Muscle of leg (tissue), 11 donors: ENCODE measurements around the gene ZKSCAN3. TPM values are rescaled to one million over a fixed set of nuclear protein-coding genes. Genes with fewer than 3 reads are reported as not detected.

ENCODE experiments used
- DNase-seq: peaks from one replicate; pipeline ENCODE4 v3.0.0; 2013
- H3K27ac ChIP-seq: one replicate; pipeline ENCODE4 v1.5.1; 2013; ENCODE audit warnings: mild to moderate bottlenecking, low read length, control low read depth
- H3K27me3 ChIP-seq: one replicate; pipeline ENCODE4 v1.6.1; 2013; ENCODE audit warnings: low read length; ENCODE audit not compliant: control insufficient read depth, insufficient read depth
- H3K36me3 ChIP-seq: one replicate; pipeline ENCODE4 v1.6.1; 2013; ENCODE audit warnings: low read length; ENCODE audit not compliant: control insufficient read depth, insufficient read depth
- H3K4me1 ChIP-seq: one replicate; pipeline ENCODE4 v1.6.1; 2013; ENCODE audit warnings: low read length; ENCODE audit not compliant: control insufficient read depth, insufficient read depth
- H3K4me3 ChIP-seq: one replicate; pipeline ENCODE4 v1.5.1; 2013; ENCODE audit warnings: low read length, control low read depth
- H3K9me3 ChIP-seq: replicated peaks from 2 replicates; pipeline ENCODE4 v1.6.1; 2013; ENCODE audit warnings: low read depth, low read length; ENCODE audit not compliant: control insufficient read depth
- WGBS: methylation state at CpG from one replicate; pipeline ENCODE4 v1.1.5; 2013; ENCODE audit warnings: missing lambda C conversion rate; ENCODE audit not compliant: insufficient coverage; 5-methylcytosine and 5-hydroxymethylcytosine counted together
- polyA plus RNA-seq, 8 donors: library from polyadenylated mRNA; unstranded; fragments of 120-200 nt; gene quantifications; one replicate each; pipeline versions ENCODE4 v1.2.1 to v1.2.3, GENCODE V29; 2013; ENCODE audit warnings: inconsistent platforms in 1 of 8, low replicate concordance in 1 of 8; ENCODE audit not compliant: insufficient read length in 8 of 8, insufficient read depth in 1 of 8
- total RNA-seq: library from RNA; stranded (reverse); fragments of 120-200 nt; gene quantifications from one replicate; pipeline ENCODE4 v1.2.4, GENCODE V29; 2013

Gene ZKSCAN3
- total and polyA plus RNA-seq, 9 donors = 5.0 to 8.2 (median 6.0) TPM

- Histone ChIP-seq H3K4me1 (no peaks in the 10 kb centered on the region), H3K36me3 (peaks cover 7% of the 10 kb centered on the region), H3K27me3 (no peaks in the 10 kb centered on the region), H3K27ac (no peak overlapping the region), H3K4me3 (no peak overlapping the region), H3K9me3 (no peaks in the 10 kb centered on the region)
- no peak for DNase-seq
- no CpG with 5 or more reads among the region's 1 CpG for WGBS
Observed at GRCh38 chr6:28371280-28371679, 21.5 kb downstream of the ZKSCAN3 start.

GRCh38 chr6:28371706-28372451 lies 22.1 kb downstream of the ZKSCAN3 start:
- 88% methylated on average over 5 of the region's 9 CpGs for WGBS
- Histone ChIP-seq H3K36me3 (peaks cover 4% of the 10 kb centered on the region), H3K27ac (no peak overlapping the region), H3K27me3 (no peaks in the 10 kb centered on the region), H3K4me1 (no peaks in the 10 kb centered on the region), H3K9me3 (no peaks in the 10 kb centered on the region), H3K4me3 (no peak overlapping the region)
- no peak for DNase-seq

GRCh38 chr6:28373925-28374324 lies 24.2 kb downstream of the ZKSCAN3 start:
- H3K27me3 ChIP-seq = no peaks in the 10 kb centered on the region
- H3K4me3 ChIP-seq = no peak overlapping the region
- WGBS = no CpG with 5 or more reads among the region's 1 CpG
- DNase-seq = no peak
- H3K9me3 ChIP-seq = peaks cover under 1% of the 10 kb centered on the region
- H3K27ac ChIP-seq = no peak overlapping the region
- no peaks in the 10 kb centered on the region for H3K36me3 ChIP-seq
- no peaks in the 10 kb centered on the region for H3K4me1 ChIP-seq

GRCh38 chr6:28377879-28378278 lies 28.1 kb downstream of the ZKSCAN3 start:
- no CpG with 5 or more reads among the region's 1 CpG for WGBS
- peaks cover 2% of the 10 kb centered on the region for H3K9me3 ChIP-seq
- H3K4me1 ChIP-seq = no peaks in the 10 kb centered on the region
- peaks cover 14% of the 10 kb centered on the region for H3K36me3 ChIP-seq
- no peak overlapping the region for H3K27ac ChIP-seq
- H3K4me3 ChIP-seq = no peak overlapping the region
- no peak for DNase-seq
- H3K27me3 ChIP-seq = no peaks in the 10 kb centered on the region

GRCh38 chr6:28378644-28379043 lies 28.9 kb downstream of the ZKSCAN3 start:
- Histone ChIP-seq H3K36me3 (peaks cover 14% of the 10 kb centered on the region), H3K4me1 (peaks cover 3% of the 10 kb centered on the region), H3K9me3 (peaks cover 2% of the 10 kb centered on the region), H3K27me3 (no peaks in the 10 kb centered on the region), H3K4me3 (no peak overlapping the region), H3K27ac (no peak overlapping the region)
- DNase-seq = no peak

DNA sequence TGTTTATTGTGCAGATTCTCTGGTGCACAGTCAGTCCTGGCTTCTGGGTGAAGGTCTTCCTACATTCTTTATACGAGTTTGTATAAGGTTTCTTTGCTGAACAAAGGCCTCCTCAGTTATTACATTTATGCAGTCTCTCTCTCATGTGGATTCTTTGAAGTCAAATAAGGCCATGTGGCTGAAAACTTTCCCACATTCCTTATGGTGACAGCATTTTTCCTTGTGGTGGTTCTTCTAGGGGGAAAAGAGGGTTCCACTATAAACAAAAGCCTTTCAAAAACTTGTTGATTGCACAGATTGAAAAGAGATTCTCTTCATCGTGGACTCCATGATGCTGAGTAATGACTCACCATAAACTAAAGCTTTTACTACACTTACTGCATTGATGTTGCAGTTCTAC lies 30.6 kb downstream of the ZKSCAN3 start:
- H3K27ac ChIP-seq = no peak overlapping the region

GRCh38 chr6:28383235-28384142 lies 33.7 kb downstream of the ZKSCAN3 start:
- peak; percentile 92 for DNase-seq

More for the DNA sequence above, 30.6 kb downstream of the ZKSCAN3 start:
- WGBS = no CpG with 5 or more reads among the region's 2 CpGs
- H3K36me3 ChIP-seq = peaks cover 16% of the 10 kb centered on the region
- DNase-seq = no peak
- peaks cover 2% of the 10 kb centered on the region for H3K9me3 ChIP-seq
- H3K4me1 ChIP-seq = peaks cover 3% of the 10 kb centered on the region
- no peaks in the 10 kb centered on the region for H3K27me3 ChIP-seq
- no peak overlapping the region for H3K4me3 ChIP-seq

GRCh38 chr6:28384143-28384533 lies 34.4 kb downstream of the ZKSCAN3 start:
- Histone ChIP-seq H3K27me3 (no peaks in the 10 kb centered on the region), H3K36me3 (peaks cover 30% of the 10 kb centered on the region), H3K27ac (no peak overlapping the region), H3K4me3 (no peak overlapping the region), H3K4me1 (peaks cover 3% of the 10 kb centered on the region), H3K9me3 (no peaks in the 10 kb centered on the region)
- 80% methylated on average over 1 of the region's 2 CpGs for WGBS
- DNase-seq = no peak

More at GRCh38 chr6:28383235-28384142, 33.7 kb downstream of the ZKSCAN3 start:
- Histone ChIP-seq H3K9me3 (peaks cover 2% of the 10 kb centered on the region), H3K27me3 (no peaks in the 10 kb centered on the region), H3K27ac (peak overlapping the region; percentile 82), H3K36me3 (peaks cover 24% of the 10 kb centered on the region), H3K4me3 (peak overlapping the region; percentile 63), H3K4me1 (peaks cover 3% of the 10 kb centered on the region)
- 2% methylated on average over 24 of the region's 31 CpGs for WGBS

DNA sequence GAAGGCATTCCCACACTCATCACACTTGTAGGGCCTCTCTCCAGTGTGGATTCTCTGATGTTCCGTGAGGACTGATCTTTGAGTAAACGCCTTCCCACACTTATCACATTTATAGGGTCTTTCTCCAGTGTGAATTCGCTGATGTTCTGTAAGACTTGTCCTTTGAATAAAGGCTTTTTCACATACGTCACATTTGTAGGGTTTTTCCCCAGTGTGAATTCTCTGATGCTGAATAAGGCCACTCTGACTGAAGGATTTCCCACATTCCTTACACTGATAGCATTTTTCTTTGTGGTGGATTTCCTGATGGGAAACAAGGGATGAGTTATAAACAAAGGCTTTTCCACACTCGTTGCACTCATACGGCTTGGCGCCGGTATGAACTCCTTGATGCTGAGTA lies 40.9 kb downstream of the ZKSCAN3 start:
- no peaks in the 10 kb centered on the region for H3K4me1 ChIP-seq
- H3K27me3 ChIP-seq = no peaks in the 10 kb centered on the region
- H3K27ac ChIP-seq = no peak overlapping the region
- no peaks in the 10 kb centered on the region for H3K9me3 ChIP-seq
- 100% methylated on average over 4 of the region's 8 CpGs for WGBS
- no peak for DNase-seq
- H3K4me3 ChIP-seq = no peak overlapping the region
- peaks cover 41% of the 10 kb centered on the region for H3K36me3 ChIP-seq

- H3K4me3 ChIP-seq = no peak overlapping the region
- peak; percentile 13 for DNase-seq
- peaks cover 48% of the 10 kb centered on the region for H3K36me3 ChIP-seq
Observed at GRCh38 chr6:28393912-28394662, 44.3 kb downstream of the ZKSCAN3 start.

More at GRCh38 chr6:28393912-28394662, 44.3 kb downstream of the ZKSCAN3 start:
- Histone ChIP-seq H3K27me3 (no peaks in the 10 kb centered on the region), H3K27ac (no peak overlapping the region), H3K4me1 (no peaks in the 10 kb centered on the region), H3K9me3 (no peaks in the 10 kb centered on the region)
- 48% methylated on average over 4 of the region's 5 CpGs for WGBS
